GM18505 (cell line): ENCODE measurements around the gene CD44.
"Not testable (repeated sequence)": the region's sequence is repeated elsewhere in the genome, so short reads cannot be mapped to it uniquely, and the experiment has no call there.

Source experiments
- ATAC-seq: cut with Tn5 transposase; IDR thresholded peaks from one replicate; pipeline ENCODE4 v1.9.1; 2021; ENCODE audit not compliant: unreplicated experiment
- POLR2A ChIP-seq: IDR thresholded peaks from 4 replicates; pipeline ENCODE4 v1.6.1; 2011; ENCODE audit warnings: borderline replicate concordance; ENCODE audit not compliant: insufficient read depth, insufficient read length; ENCODE audit errors: extremely low read depth

CD44 gene

DNA sequence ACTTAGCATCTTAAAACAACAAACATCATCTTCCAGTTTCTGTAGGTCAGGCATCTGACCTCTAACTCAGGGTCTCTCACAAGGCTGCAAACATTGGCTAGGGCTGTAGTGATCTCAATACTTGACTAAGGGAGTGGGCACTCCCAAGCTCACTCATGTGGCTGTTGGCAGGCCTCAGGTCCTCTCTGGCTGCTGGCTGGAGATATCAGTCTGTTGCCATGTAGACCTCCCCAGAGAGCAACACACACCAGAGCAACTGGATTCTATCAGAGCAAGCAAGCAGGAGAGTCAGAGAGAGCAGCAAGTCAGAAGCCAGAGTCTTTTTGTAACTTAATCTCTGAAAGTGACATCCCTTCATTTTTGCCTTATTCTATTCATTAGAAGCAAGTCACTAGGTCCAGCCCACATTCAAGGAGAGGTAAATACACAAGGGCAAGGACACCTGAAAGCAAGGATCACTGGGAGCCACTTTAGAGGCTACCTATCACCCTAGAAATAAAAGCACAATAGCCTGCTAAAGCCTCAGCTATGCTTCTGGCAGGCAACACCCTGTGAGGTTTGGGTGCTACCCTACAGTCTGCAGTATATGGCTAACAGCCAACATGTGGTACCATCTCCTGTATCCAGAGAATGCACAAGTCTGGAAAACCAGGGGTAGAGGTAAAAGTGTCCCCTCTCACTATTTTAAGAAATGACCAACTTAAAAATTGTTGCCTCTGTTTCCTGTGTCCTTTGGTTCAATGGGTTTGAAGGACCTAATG lies 33.5 kb upstream of the CD44 start:
- no peak for TF ChIP-seq POLR2A
- no peak for ATAC-seq

DNA sequence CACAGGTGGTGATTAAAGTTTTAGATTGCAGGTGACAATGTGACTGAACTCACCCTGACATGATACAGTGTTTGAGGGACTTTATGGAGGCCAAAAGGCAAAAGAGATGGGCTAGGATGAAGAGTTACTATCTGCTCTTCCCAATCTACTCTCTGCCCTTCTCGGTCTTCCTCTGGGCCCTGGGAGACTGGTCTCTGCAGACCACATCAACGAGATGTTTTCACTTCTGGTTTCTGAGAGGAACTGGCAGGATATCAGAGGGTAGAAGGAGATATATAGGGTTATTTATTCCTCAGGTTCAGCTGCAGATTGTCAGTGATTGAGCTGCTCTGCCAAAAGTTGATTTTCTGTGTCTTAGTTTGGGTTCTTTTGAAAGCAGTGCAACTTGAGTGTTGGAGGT lies 32.4 kb upstream of the CD44 start:
- ATAC-seq, result peak; percentile 73
- TF ChIP-seq POLR2A, result no peak

DNA sequence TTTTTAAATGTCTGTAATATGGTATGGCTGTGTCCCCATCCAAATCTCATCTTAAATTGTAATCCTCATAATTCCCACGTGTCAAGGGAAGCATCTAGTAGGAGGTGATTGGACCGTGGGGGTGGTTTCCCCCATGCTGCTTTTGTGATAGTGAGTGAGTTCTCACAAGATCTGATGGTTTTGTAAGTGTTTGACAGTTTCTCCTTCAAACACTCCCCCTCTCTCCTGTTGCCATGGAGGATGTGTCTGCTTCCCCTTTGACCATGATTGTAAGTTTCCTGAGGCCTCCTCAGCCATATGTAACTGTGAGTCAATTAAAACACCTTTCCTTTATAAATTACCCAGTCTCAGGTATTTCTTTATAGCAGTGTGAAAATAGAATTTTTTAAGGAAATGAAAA lies 31.1 kb upstream of the CD44 start:
- ATAC-seq, result no peak

DNA sequence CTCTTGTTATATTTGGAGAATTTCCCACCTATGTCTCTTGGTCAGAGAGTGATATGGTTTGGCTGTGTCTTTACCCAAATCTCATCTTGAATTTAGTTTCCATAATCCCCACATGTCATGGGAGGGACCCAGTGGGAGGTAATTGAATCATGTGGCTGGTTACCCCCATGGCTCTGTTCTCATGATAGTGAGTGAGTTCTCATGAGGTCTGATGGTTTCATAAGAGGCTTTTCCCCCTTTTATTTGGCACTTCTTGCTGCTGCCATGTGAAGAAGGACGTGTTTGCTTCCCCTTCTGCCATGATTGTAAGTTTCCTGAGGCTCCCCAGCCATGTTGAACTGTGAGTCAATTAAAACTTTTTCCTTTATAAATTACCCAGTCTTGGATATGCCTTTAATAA lies 30.6 kb upstream of the CD44 start:
- ATAC-seq, result not testable (repeated sequence)

More for the DNA sequence above, 31.1 kb upstream of the CD44 start:
- no peak for TF ChIP-seq POLR2A

DNA sequence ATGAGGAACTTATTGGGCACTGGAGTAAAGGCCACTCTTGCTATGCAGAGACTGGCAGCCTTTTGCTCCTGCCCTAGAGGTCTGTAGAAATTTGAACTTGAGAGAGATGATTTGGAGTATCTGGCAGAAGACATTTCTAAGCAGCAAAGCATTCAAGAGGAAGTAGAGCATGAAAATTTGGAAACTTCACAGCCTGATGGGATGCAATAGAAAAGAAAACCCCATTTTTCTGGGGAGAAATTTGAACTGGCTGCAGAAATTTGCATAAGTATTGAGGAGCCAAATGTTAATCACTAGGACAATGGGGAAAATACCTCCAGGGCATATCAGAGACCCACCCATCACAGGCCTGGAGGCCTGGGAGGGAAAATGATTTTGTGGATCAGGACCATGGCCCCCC lies 29.9 kb upstream of the CD44 start:
- no peak for ATAC-seq
- no peak for TF ChIP-seq POLR2A

DNA sequence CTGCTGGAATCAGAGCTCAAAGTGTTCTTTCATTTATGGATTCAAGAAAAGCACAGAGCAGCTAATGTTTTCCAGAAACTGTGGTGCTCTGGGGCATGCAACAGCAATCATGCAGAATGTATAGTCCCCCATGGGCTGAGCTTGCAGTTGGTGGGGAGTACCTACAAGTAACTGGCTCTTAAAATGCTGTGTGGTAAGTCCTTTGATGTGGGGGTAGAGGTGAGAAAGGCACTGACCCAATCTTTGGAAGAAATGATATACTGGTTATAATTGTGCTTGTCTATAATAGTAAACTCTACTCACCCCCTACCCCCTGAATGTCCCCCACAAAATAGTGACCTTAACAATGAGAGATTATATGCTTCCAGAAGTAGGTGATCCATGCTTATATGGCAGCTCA lies 29.1 kb upstream of the CD44 start:
- no peak for TF ChIP-seq POLR2A
- ATAC-seq, result no peak

DNA sequence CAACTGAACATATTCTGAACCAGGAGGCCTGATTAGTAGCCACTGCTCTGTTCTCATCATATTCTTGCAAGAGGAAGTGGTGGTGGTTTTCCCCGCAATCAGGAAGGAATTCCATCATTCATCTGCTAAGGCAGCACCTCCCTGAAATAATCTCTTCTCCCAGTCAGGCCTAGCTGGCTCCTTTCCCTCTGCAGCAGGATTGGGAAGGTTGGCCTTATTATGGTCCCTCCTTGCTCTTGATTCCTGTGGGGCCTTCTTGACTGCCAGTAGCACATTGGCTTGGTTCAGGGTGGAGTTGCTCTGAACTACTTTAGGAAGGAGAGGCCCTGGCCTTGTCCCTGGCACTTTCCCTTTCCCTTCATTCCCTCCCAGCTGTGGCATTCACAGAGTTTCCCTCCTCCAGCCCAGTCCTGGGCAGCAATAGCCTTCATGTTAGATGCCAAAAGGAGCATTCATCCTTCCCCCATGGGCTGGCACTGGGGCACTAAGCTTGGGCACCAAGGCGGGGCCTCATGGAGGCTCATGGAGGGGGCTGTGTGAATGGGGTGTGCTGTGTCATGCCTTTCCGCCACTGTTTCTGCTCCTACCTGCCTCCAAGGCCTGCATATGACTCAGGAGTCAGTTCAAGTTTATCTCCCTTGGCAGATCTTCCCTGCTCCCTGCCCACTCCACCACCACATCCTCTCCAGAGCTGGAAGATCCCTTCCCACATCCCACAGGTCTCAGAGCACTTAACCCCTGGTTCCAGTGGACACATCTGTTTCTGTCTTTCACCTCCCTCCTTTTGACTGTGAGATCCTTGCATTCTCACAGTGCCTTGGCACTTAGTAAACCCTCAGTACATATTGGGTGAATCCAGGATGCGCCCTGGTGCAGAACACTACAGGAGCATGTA lies 27.6 kb upstream of the CD44 start:
- ATAC-seq, result no peak
- TF ChIP-seq POLR2A, result no peak

DNA sequence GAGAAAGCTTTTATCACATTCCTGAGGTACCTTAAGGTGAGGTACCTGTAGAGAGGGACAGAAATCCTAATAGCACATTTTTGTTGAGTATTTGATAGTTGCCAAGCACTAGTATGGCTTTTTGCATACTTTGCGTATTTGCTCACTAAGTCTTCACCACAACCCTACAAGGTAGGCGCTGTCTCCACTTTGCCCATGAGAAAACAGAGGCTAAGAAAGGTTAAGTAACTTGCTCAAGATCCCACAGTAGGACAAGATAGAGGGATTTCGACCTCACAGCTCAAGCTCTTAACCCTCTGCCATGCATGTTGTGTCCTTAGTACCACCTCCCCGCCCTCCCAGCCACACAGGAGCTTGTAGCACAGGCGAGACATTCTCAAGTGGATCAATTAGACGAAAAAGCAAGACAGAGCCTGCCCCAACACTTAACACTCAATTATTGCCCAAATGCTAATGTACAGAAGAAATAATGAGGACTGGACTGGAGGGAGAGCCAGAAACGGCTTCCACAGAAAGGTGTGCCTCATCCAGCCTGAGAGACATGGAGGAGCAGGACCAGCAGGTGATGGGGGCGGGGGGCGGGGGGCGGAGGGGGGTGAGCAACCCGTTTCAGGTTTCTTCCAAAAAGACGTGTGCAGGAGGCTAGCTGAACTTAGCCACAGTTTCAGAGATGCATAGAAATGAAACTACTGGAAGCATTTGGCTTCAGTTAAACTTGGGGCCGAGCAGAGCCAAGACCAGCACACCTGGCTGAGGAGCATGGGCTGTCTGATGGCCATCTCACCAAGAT lies 26.7 kb upstream of the CD44 start:
- TF ChIP-seq POLR2A, result no peak
- no peak for ATAC-seq

DNA sequence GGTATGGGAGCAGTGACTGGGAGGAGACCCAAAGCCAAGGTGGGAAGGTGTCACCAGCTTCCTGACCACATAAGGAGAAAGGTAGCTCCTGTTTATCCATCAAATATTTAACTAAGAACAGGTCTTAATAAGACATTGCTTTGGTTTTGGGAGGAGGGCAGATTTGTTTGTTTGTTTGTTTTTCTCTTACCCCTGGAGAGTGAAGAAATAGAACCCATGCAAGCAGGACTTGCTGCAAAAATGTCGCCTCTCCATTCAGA lies 26.2 kb upstream of the CD44 start:
- no peak for TF ChIP-seq POLR2A
- ATAC-seq, result no peak

DNA sequence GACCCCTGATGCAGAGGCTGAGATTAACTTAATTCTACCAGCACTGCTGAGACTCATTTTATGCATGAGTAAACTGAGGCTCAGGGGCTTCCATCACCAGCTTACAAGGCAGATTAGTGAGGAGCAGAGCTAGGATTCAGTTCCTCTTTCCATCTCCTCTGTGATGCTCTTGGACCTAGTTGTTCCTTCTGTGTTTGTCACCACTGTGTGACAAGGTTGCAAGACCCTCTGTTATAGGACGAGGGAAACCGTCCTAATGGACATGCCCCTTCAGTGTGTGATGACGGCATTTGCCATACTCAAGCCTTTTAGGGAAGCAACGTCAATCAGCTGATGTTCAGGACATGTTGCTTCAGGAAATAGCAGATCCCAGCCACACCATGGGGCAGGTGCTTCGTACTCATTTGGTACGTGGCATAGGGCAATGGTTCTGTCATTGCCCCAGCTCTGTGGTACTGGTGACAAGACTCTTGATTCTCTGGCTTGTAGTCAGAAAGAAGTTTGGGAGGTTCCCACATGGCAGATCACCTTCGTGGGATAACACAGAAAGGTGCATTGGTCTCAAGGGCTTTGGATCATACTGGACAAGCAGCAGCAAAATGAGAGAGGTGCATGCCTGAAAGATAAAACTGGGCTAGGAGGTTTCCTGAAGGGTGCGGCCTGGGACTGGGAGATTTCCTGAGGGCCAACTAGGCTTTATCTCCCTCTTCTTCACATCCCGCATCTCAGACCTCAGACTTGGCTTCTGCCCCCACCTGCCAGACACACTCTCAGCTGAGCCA lies 23.9 kb upstream of the CD44 start:
- no peak for TF ChIP-seq POLR2A
- no peak for ATAC-seq

DNA sequence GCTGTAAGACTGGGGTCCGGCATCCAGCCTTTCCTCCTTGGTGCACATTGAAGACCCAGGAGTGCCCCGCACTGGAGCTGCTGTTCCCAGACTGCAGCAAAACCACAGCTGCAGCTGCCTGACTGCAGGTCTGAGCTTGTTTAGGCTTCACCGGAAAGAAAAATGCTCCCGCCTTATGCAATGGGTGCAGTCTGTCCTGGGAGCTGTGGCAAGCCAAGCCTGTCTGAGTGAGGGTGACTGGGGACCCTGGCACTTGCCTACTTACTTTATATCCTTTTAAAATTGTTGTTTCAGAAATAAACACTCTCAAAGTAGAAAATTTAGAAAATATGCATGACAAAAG lies 23.3 kb upstream of the CD44 start:
- TF ChIP-seq POLR2A, result no peak
- no peak for ATAC-seq

DNA sequence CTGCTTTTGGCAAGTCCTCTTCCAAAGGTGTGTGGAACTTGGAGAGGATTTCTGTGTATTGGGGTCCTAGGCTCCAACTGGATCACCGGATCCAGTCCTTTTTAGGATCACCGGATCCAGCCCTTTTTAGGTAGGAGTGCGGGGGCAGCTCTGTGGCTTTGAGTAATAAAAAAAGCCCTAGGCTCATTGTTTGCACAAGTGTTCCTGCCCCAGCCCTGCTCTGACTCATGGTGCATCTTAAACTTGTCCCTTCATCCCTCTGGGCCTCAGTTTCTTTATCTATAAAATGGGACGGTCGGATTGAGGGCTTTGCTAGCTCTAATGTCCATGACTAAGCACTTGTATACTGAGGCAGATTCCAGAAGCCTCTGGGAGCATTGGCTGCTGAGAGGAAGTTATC lies 22.7 kb upstream of the CD44 start:
- ATAC-seq, result no peak
- TF ChIP-seq POLR2A, result no peak
